ENCODE results near the gene GMPPA. TPM values are rescaled to one million over a fixed set of nuclear protein-coding genes. Genes with fewer than 3 reads are reported as not detected.

The GMPPA gene
- polyA plus RNA-seq, 1 donor (not counting 4 experiments of a cell fraction or from before 2014, with no cell fraction given): 50.6 TPM

DNA sequence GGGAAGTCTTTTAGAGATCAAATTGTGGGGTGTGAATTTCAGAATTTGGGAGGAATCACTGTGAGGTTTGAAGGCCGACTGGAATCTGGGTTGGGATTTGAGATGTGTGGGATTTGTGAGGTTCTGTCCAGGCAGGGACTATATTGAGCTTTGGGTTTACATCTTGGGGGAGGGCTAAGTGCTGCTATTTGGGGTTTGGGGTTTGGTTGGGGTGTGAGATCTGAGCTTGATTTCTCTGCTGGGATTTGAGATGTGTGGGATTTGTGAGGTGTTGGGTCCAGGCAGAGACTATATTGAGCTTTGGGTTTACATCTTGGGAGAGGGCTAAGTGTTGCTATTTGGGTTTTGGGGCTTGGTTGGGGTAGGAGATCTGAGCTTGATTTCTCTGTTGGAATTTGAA lies 864 bp downstream of the GMPPA start:
- peak overlapping the region; percentile 62 to 83 (median 80) for H3K4me3 ChIP-seq (ENCODE audit: control insufficient read depth in 2 of 3, extremely low read depth in 1 of 3, insufficient read depth in 2 of 3, low read depth in 1 of 3, low read length in 3 of 3)
- H3K27me3 ChIP-seq (ENCODE audit: control insufficient read depth, extremely low read depth, insufficient read depth, low read length): peaks cover 39% of the 10 kb centered on the region
- no peaks in the 10 kb centered on the region for H4K20me1 ChIP-seq (ENCODE audit: control insufficient read depth, extremely low read depth, insufficient read depth, low read length)
- peaks cover 15% of the 10 kb centered on the region for H3K4me1 ChIP-seq (ENCODE audit: control insufficient read depth, extremely low read depth, insufficient read depth, low read length)
- peaks cover 7% of the 10 kb centered on the region for H3K79me2 ChIP-seq (ENCODE audit: control insufficient read depth, insufficient read depth, low read length)
- DNase-seq (ENCODE audit: low read depth, low spot score): no peak
- peak overlapping the region; percentile 98 for H3K4me2 ChIP-seq (ENCODE audit: control insufficient read depth, extremely low read depth, insufficient read depth, low read depth, low read length)
- H3K9me3 ChIP-seq (ENCODE audit: control insufficient read depth, low read depth, low read length): no peaks in the 10 kb centered on the region
- dilution Hi-C loops (cut with MboI; ENCODE audit: extremely low pct_ligation_motif_present, low sequenced_read_pairs): no loop called here
- peaks cover 2 to 9% of the 10 kb centered on the region in 2 experiments for H3K36me3 ChIP-seq (ENCODE audit: control insufficient read depth in 2 of 2, extremely low read depth in 1 of 2, insufficient read depth in 2 of 2, low read length in 2 of 2)
- FAIRE-seq: no peak
- H3K27ac ChIP-seq (ENCODE audit: control insufficient read depth, insufficient read depth, low read length): peak overlapping the region; percentile 79
- H2AFZ ChIP-seq (ENCODE audit: control insufficient read depth, low read length): no peak overlapping the region
- TF ChIP-seq, protein P1, sequence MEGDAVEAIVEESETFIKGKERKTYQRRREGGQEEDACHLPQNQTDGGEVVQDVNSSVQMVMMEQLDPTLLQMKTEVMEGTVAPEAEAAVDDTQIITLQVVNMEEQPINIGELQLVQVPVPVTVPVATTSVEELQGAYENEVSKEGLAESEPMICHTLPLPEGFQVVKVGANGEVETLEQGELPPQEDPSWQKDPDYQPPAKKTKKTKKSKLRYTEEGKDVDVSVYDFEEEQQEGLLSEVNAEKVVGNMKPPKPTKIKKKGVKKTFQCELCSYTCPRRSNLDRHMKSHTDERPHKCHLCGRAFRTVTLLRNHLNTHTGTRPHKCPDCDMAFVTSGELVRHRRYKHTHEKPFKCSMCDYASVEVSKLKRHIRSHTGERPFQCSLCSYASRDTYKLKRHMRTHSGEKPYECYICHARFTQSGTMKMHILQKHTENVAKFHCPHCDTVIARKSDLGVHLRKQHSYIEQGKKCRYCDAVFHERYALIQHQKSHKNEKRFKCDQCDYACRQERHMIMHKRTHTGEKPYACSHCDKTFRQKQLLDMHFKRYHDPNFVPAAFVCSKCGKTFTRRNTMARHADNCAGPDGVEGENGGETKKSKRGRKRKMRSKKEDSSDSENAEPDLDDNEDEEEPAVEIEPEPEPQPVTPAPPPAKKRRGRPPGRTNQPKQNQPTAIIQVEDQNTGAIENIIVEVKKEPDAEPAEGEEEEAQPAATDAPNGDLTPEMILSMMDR (optimal IDR thresholded peaks at IDR 0.05 in 1 of 3, IDR thresholded peaks at IDR 0.05 in 1 of 3, conservative IDR thresholded peaks at IDR 0.05 in 1 of 3; ENCODE audit: extremely low read depth in 1 of 3, insufficient read depth in 2 of 3, low read length in 3 of 3): no peak
- no peak for TF ChIP-seq EZH2 (IDR thresholded peaks at IDR 0.05; ENCODE audit: low read length)
- peak overlapping the region; percentile 89 for H3K9ac ChIP-seq (ENCODE audit: control insufficient read depth, extremely low read depth, insufficient read depth, low read length)
- no peaks in the 10 kb centered on the region for H3K9me1 ChIP-seq (ENCODE audit: control insufficient read depth, extremely low read depth, insufficient read depth, low read length)

DNA sequence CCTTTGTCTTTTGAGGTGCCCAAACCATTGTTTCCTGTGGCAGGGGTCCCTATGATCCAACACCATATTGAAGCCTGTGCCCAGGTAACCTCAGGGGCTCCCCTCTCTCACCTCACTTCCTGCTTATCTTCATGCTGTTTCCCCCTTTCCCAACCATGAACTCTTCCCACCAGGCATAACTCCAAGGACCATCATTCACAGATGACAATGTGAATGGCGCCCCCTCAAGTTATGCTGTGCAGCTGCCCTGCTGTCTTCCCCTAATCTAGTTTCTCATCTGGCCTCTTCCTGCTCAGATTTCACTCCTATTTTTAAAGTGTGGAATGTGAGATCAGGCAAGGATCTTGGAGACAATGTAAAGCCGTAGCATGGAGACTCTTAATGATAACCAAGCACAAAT lies 1.4 kb downstream of the GMPPA start:
- TF ChIP-seq EZH2 (IDR thresholded peaks at IDR 0.05; ENCODE audit: low read length): no peak
- TF ChIP-seq, protein P1 (optimal IDR thresholded peaks at IDR 0.05 in 1 of 3, IDR thresholded peaks at IDR 0.05 in 1 of 3, conservative IDR thresholded peaks at IDR 0.05 in 1 of 3; ENCODE audit: extremely low read depth in 1 of 3, insufficient read depth in 2 of 3, low read length in 3 of 3): peak in 2 of 3 experiments; percentile 17 to 58
- H3K27me3 ChIP-seq (ENCODE audit: control insufficient read depth, extremely low read depth, insufficient read depth, low read length): peaks cover 34% of the 10 kb centered on the region
- no peak overlapping the region for H3K27ac ChIP-seq (ENCODE audit: control insufficient read depth, insufficient read depth, low read length)
- FAIRE-seq: no peak
- peaks cover 7% of the 10 kb centered on the region for H3K79me2 ChIP-seq (ENCODE audit: control insufficient read depth, insufficient read depth, low read length)
- no peaks in the 10 kb centered on the region for H3K9me3 ChIP-seq (ENCODE audit: control insufficient read depth, low read depth, low read length)
- H3K4me3 ChIP-seq (ENCODE audit: control insufficient read depth in 2 of 3, extremely low read depth in 1 of 3, insufficient read depth in 2 of 3, low read depth in 1 of 3, low read length in 3 of 3): no peak overlapping the region
- H3K36me3 ChIP-seq (ENCODE audit: control insufficient read depth in 2 of 2, extremely low read depth in 1 of 2, insufficient read depth in 2 of 2, low read length in 2 of 2): peaks cover 7 to 9% of the 10 kb centered on the region in 2 experiments
- H3K9ac ChIP-seq (ENCODE audit: control insufficient read depth, extremely low read depth, insufficient read depth, low read length): no peak overlapping the region
- H3K4me1 ChIP-seq (ENCODE audit: control insufficient read depth, extremely low read depth, insufficient read depth, low read length): peaks cover 15% of the 10 kb centered on the region
- peak overlapping the region; percentile 98 for H3K4me2 ChIP-seq (ENCODE audit: control insufficient read depth, extremely low read depth, insufficient read depth, low read depth, low read length)
- dilution Hi-C loops (cut with MboI; ENCODE audit: extremely low pct_ligation_motif_present, low sequenced_read_pairs): no loop called here
- DNase-seq (ENCODE audit: low read depth, low spot score): no peak
- H2AFZ ChIP-seq (ENCODE audit: control insufficient read depth, low read length): no peak overlapping the region
- no peaks in the 10 kb centered on the region for H3K9me1 ChIP-seq (ENCODE audit: control insufficient read depth, extremely low read depth, insufficient read depth, low read length)
- no peaks in the 10 kb centered on the region for H4K20me1 ChIP-seq (ENCODE audit: control insufficient read depth, extremely low read depth, insufficient read depth, low read length)
